ENCODE results near the gene MEOX1.
"Not testable (repeated sequence)": the region's sequence is repeated elsewhere in the genome, so short reads cannot be mapped to it uniquely, and the experiment has no call there.

Gene MEOX1

GRCh38 chr17:43686957-43687356 is 25.2 kb upstream of the MEOX1 start:
- DNase-seq; intact Hi-C loops (cut with DNase I): not testable (repeated sequence)

- intact Hi-C loops (cut with DNase I): no loop called here
These were observed 22.4 kb upstream of the MEOX1 start for GRCh38 chr17:43683928-43684653.

GRCh38 chr17:43680461-43680860 is 18.7 kb upstream of the MEOX1 start:
- intact Hi-C loops (cut with DNase I): no loop called here
- DNase-seq: no peak

More at GRCh38 chr17:43683928-43684653, 22.4 kb upstream of the MEOX1 start:
- no peak for DNase-seq

- intact Hi-C loops (cut with DNase I): no loop called here
- no peak for DNase-seq
These were observed 18.2 kb upstream of the MEOX1 start for GRCh38 chr17:43679911-43680310.

GRCh38 chr17:43679401-43679800 is 17.7 kb upstream of the MEOX1 start:
- intact Hi-C loops (cut with DNase I): no loop called here
- no peak for DNase-seq

- DNase-seq: no peak
- intact Hi-C loops (cut with DNase I): no loop called here
These were observed 14.7 kb upstream of the MEOX1 start for GRCh38 chr17:43676471-43676870.

GRCh38 chr17:43674394-43674793 is 12.7 kb upstream of the MEOX1 start:
- DNase-seq: no peak
- intact Hi-C loops (cut with DNase I): no loop called here

GRCh38 chr17:43673516-43674323 is 12.0 kb upstream of the MEOX1 start:
- peak in 41 of 42 donors; percentile 51 to 92 (median 78) for DNase-seq
- intact Hi-C loops (cut with DNase I): loop anchor here (2.0 kb wide), 1 partner anchor 97 kb away; no protein-coding TSS in a partner anchor

GRCh38 chr17:43671755-43672519 is 10.2 kb upstream of the MEOX1 start:
- intact Hi-C loops (cut with DNase I): loop anchor here (2.0 kb wide), 1 partner anchor 95 kb away; no protein-coding TSS in a partner anchor

GRCh38 chr17:43671031-43671692 is 9.4 kb upstream of the MEOX1 start:
- intact Hi-C loops (cut with DNase I): no loop called here
- DNase-seq: peak in 3 of 42 donors; percentile 13 to 48 (median 42)

More at GRCh38 chr17:43671755-43672519, 10.2 kb upstream of the MEOX1 start:
- DNase-seq: no peak

GRCh38 chr17:43670645-43671030 is 8.9 kb upstream of the MEOX1 start:
- intact Hi-C loops (cut with DNase I): no loop called here
- no peak for DNase-seq

- no peak for DNase-seq
- intact Hi-C loops (cut with DNase I): no loop called here
These were observed 8.4 kb upstream of the MEOX1 start for GRCh38 chr17:43669971-43670644.

GRCh38 chr17:43667947-43668348 is 6.2 kb upstream of the MEOX1 start:
- DNase-seq: no peak
- intact Hi-C loops (cut with DNase I): no loop called here

GRCh38 chr17:43667506-43667905 is 5.8 kb upstream of the MEOX1 start:
- no peak for DNase-seq
- intact Hi-C loops (cut with DNase I): no loop called here

GRCh38 chr17:43665937-43666236 is 4.2 kb upstream of the MEOX1 start:
- intact Hi-C loops (cut with DNase I): no loop called here
- no peak for DNase-seq

- intact Hi-C loops (cut with DNase I): no loop called here
- no peak for DNase-seq
These were observed 3.6 kb upstream of the MEOX1 start for GRCh38 chr17:43665084-43665936.

GRCh38 chr17:43664096-43664495 is 2.4 kb upstream of the MEOX1 start:
- DNase-seq: no peak
- intact Hi-C loops (cut with DNase I): no loop called here

GRCh38 chr17:43663383-43663782 is 1.7 kb upstream of the MEOX1 start:
- DNase-seq: no peak
- intact Hi-C loops (cut with DNase I): no loop called here
